ENCODE results near the gene TLR4.

The TLR4 gene

DNA sequence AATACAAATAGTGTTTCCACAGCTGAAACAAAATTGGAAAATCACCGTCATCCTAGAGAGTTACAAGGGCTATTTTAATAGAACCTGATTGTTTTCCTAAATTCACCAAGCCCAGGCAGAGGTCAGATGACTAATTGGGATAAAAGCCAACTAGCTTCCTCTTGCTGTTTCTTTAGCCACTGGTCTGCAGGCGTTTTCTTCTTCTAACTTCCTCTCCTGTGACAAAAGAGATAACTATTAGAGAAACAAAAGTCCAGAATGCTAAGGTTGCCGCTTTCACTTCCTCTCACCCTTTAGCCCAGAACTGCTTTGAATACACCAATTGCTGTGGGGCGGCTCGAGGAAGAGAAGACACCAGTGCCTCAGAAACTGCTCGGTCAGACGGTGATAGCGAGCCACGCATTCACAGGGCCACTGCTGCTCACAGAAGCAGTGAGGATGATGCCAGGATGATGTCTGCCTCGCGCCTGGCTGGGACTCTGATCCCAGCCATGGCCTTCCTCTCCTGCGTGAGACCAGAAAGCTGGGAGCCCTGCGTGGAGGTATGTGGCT, at the start of gene TLR4:
TLR4 (plus strand) TSS at position 380 of the 552 bp plus-strand sequence; CDS start at position 450, 70 bp downstream.
- peak; percentile 4 for DNase-seq

DNA sequence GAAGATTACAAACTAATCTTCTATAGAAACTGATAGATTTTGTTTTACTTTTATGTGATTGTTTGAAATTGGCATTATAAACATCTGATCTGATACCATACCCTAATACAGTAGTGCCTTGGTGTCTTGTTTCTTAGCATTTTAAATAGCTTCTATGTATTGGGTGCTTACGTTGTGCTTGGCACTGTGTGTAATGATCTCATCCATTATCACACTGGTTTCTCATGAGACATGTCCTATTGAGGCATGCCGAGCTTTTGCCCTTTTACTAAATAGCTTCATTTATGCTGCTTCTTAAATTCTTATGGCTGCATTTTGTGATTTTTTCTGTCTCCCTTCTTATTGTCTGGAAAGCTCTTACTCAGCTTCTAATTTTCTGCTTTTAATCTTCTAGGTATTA, 48.2 kb upstream of the TLR4 start:
- no peak for DNase-seq

DNA sequence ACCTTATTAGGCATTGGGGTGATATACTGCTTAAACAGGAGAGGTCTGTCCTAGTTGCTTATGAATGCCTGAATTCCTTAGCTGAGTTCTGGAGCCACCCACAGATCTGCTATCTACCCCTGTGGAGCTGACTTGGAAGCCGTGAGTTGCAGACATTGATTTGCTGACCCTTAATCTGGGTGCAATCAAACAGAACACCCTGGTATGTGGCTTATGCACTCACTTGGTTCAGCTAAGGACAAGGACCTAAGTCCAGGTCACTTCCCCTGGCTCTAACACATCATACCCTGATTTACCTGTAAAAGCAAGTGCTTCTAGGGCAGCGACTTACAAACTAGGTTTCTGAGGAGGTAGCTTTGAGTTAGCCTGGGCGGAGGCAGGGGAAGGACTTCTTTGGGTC, 41.6 kb upstream of the TLR4 start:
- DNase-seq, result no peak

GRCh38 chr9:117664419-117664818, 39.8 kb upstream of the TLR4 start:
- DNase-seq, result no peak

- no peak for DNase-seq
Observed at GRCh38 chr9:117665601-117666385, 38.4 kb upstream of the TLR4 start.

DNA sequence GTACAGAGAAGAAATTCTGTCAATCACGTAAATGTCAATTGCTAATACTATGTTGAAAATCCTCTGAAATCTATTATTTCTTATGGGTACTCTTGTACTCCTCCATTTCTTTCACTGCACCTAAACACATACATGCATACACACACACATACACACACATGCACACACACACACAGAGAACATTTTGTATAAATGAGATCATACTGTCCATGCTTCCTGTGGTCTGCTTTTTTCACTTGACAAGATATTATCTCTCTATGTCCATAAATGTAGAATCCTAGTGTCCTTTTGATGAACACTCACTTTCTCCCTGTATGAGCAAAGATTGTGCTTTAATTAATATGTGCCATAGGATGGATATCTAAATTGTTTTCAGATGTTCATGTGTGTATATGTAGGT, 32.7 kb upstream of the TLR4 start:
- no peak for DNase-seq

DNA sequence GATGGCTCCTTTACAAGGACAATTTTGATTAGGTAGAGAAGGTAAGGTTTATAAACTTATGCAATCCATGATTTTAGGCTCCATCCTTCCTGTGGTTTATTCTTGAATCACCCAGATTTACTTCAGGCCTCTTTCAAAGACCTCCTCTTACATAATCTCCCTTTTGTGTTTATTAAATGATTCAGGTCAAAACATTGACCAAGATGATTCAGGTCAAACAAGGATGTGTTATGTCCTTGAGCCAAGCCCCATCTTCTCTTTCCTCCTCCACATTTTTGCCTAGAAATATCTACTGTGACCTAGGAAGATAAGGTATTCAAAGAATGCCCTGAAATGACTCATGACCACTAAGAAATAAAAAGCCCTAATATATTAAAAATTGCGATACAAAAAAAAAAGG, 31.8 kb upstream of the TLR4 start:
- no peak for DNase-seq

DNA sequence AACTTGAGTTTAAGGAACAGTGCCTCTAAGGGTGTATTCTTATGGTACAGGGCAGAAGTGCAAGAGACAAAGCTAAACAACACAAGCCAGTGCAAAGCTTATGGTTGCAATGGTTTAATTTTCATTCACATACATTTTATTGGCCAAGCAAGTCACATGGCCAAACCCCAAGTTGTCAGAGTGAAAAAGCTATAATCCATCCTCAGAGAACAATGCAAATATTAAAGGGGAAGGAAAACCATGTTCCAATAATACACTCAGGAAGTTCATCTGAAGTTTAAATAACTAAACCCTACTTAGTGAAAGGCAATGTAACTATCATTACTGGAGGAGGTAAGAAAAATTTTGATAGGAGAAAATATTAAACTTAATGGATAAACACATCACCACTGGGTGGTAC, 26.6 kb upstream of the TLR4 start:
- no peak for DNase-seq

DNA sequence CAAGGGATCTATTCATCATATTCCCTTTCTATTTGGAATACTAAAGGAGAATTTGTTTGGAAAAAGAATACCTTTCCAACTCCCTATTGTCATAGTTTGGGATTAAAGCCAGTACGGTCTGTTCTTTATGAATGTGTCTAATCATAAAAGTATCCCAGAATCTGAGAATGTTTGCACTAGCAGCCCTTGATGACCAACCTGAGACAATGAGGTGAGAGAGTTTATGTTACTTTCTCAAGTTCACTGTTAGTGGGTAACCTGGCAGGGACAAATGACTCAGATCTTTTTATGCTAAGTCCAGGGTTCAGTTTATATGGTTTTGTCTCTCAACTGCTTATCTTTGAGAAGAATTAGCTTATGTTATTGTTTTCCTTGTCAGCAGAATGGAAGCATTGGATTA, 25.3 kb upstream of the TLR4 start:
- no peak for DNase-seq

- DNase-seq, result no peak
Observed at GRCh38 chr9:117679416-117679815, 24.8 kb upstream of the TLR4 start.

- no peak for DNase-seq
Observed at GRCh38 chr9:117681888-117682287, 22.3 kb upstream of the TLR4 start.

- DNase-seq, result no peak
Observed at GRCh38 chr9:117682955-117683710, 21.1 kb upstream of the TLR4 start.

DNA sequence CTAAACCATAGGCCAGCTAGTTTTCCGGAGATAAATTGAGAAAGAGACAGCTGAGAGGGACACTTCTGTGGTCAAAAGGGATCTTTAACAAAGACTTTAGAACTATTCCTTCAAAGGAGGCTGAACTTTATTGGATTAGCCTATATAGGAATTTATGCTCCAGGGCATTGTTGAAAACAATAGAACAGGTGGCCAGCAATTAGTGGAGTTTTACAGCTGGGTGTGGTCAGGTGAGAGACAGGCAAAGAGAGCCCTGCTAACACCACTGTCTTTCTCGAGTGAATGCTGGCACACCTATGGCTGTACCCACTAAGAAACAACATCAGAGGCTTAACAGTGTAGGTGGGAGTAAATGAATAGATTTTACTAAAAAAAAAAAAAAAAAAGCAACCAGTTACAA, 16.7 kb upstream of the TLR4 start:
- DNase-seq, result no peak

GRCh38 chr9:117691367-117691766, 12.8 kb upstream of the TLR4 start:
- DNase-seq, result no peak

DNA sequence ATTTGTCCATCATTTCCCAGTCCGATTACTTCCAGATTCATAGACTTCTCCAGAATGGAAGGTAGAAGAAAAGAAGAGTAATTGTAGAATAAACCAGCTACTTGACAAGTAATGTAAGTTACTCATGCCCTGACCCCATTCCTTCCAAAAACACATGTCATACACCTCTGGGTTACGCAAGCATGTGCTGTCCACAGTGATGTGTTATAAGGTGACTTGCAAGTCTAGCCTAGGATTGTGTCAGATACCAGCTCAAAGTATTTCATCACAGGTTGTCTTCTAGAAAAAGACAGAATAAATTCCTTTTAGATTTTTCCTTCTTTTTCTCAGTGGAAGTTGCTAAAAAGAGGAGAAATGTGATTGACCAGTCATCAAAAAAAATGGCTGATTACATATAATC, 8.0 kb upstream of the TLR4 start:
- no peak for DNase-seq

DNA sequence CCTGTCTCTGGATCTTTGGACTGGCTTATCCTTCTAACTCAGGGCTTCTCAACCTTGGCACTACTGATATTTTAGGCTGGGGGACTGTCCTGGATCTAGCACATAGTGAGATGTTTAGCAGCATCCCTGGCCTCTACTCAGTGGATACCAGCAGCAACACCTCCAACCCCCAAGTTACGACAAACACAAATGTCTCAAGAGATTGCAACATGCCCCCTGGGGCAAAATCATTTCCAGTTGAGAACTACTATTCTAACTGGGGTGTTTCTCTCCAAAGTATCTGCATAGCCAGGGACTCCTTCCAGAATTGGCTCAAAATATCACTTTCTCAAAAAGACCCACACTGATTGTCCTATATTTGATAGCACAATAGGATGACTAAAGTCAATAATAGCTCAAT, 7.2 kb upstream of the TLR4 start:
- no peak for DNase-seq

DNA sequence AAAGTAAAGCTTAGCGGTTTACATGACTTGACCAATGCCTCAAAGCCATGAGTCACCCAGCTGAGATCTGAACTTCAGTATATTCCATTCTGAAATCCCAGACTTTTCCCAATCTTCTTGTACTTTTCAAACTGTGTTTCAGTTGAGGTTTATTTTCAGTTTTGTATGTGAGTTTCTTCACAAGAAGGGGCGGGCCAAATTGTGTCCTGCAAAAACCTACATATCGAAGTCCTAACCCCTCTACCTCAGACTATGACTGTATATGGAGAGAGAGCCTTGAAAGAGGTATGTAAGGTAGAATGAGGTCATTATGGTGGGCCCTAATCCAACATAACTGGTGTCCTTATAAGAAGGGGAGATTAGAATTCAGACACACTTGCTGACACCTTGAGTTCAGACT, 666 bp upstream of the TLR4 start:
- no peak for DNase-seq

DNA sequence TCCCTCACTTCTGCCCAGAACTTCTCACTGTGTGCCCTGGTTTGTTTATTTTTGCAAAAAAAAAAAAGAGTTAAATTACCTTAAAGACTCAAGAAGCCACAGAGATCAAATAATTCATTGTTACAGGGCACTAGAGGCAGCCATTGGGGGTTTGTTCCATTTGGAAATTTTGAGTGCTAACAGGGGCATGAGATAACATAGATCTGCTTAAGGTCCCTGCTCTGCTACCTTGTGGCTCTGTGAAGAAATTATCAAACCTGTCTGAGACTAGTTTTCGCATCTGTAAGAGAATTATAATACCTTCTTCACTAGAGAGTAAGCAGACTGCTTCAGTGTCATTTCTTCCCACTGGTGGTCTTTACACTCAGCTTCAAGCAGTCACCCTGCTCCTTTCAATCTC, 394 bp downstream of the TLR4 start:
- no peak for DNase-seq

GRCh38 chr9:117705386-117705785, 1.2 kb downstream of the TLR4 start:
- no peak for DNase-seq

DNA sequence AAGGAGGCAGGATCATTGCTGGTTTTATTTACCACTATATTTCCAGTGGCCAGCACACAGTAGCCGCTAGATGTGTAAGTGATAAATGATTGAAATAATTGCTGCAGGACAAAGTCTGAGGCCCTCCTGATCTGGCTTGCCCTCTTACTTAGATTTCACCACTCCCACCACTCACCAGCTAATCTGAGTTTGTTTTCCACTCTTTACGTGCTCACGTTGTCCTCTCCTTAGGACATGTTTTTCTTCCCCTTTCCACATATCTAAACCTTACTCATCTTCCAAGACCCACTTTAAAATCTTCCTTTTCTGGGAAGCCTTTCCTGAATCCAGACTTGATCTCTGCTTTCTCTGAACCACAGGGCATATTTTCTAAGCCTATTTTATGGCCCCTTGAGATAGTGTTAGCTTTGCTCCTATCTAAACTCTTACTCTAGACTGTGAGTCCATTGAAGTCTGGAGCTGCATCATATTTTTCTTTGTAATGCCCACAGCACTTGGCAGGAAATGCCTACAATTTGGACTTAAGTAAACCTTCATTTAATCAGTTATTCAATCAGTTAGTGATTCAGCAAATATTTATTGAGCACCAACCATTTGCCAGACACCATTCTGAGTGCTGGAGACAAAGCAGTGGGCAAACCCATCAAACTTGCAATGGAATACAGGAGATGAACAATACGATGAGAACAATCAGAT, 2.4 kb downstream of the TLR4 start:
- DNase-seq, result no peak

DNA sequence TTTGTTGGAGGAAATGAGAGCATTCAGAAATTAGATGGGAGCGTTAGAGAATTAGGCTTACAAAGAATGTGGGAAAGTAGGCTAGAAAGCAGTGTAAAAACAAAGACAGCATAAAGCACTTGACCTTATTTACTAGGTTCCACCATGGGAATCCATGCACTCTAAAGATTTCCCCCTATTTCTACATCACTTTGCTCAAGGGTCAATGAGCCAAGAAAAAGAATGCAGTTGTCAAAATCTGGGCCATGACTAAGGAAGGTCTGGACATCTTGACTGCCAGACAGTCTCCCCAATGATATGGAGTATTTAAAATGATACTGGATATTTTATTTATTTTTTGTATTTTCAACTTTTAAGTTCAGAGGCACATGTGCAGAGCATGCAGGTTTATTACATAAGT, 3.4 kb downstream of the TLR4 start:
- DNase-seq, result no peak

GRCh38 chr9:117709936-117710335, 5.7 kb downstream of the TLR4 start:
- DNase-seq, result no peak

DNA sequence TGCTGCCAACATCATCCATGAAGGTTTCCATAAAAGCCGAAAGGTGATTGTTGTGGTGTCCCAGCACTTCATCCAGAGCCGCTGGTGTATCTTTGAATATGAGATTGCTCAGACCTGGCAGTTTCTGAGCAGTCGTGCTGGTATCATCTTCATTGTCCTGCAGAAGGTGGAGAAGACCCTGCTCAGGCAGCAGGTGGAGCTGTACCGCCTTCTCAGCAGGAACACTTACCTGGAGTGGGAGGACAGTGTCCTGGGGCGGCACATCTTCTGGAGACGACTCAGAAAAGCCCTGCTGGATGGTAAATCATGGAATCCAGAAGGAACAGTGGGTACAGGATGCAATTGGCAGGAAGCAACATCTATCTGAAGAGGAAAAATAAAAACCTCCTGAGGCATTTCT, 10.1 kb downstream of the TLR4 start:
- DNase-seq, result no peak
